Measurements from ENCODE around the gene CSTA. TPM values are rescaled to one million over a fixed set of nuclear protein-coding genes. Genes with fewer than 3 reads are reported as not detected.
A peak's percentile ranks its signal among the peaks of the same experiment; 100 is the strongest.

CSTA gene
- total and polyA plus RNA-seq, 2 of the 13 experiments (the other 11 are each of a cell fraction or from before 2014, with no cell fraction given), result 3.9 to 11.0 TPM

GRCh38 chr3:122382888-122383666, 58.0 kb downstream of the CSTA start, which contains the start of gene MIX23 (continued):
- TF ChIP-seq E2F5 (CRISPR knock-in tag; conservative IDR thresholded peaks at IDR 0.05) (no peak), ZNF20 (CRISPR knock-in tag; IDR thresholded peaks at IDR 0.05) (no peak), ZNF446 (CRISPR knock-in tag; IDR thresholded peaks at IDR 0.05) (no peak; the same call in 1 of the 2 replicates), ZKSCAN5 (CRISPR knock-in tag; IDR thresholded peaks at IDR 0.05) (no peak), RNF2 (conservative IDR thresholded peaks at IDR 0.05; ENCODE audit: low read depth) (peak; percentile 56; the same call in 1 of the 2 replicates), ZNF337 (CRISPR knock-in tag; IDR thresholded peaks at IDR 0.05; ENCODE audit: borderline replicate concordance, low read depth) (no peak), KAT7 (CRISPR knock-in tag; IDR thresholded peaks at IDR 0.05; ENCODE audit: borderline replicate concordance) (no peak), NAIF1 (CRISPR knock-in tag; IDR thresholded peaks at IDR 0.05; ENCODE audit: borderline replicate concordance) (no peak), ZNF674 (CRISPR knock-in tag; IDR thresholded peaks at IDR 0.05; ENCODE audit: low read depth) (no peak), NFATC3 (CRISPR knock-in tag; IDR thresholded peaks at IDR 0.05) (no peak), ZNF558 (CRISPR knock-in tag; IDR thresholded peaks at IDR 0.05; ENCODE audit: borderline replicate concordance) (peak; percentile 72; the same call in 1 of the 2 replicates), ZNF720 (CRISPR knock-in tag; IDR thresholded peaks at IDR 0.05) (no peak), HNRNPL (IDR thresholded peaks at IDR 0.05; ENCODE audit: low read depth, low read length) (no peak), ZNF709 (CRISPR knock-in tag; IDR thresholded peaks at IDR 0.05) (no peak), ATF4 (CRISPR knock-in tag; IDR thresholded peaks at IDR 0.05) (no peak), SMAD9 (CRISPR knock-in tag; IDR thresholded peaks at IDR 0.05) (no peak)
- TF ChIP-seq, protein P1, sequence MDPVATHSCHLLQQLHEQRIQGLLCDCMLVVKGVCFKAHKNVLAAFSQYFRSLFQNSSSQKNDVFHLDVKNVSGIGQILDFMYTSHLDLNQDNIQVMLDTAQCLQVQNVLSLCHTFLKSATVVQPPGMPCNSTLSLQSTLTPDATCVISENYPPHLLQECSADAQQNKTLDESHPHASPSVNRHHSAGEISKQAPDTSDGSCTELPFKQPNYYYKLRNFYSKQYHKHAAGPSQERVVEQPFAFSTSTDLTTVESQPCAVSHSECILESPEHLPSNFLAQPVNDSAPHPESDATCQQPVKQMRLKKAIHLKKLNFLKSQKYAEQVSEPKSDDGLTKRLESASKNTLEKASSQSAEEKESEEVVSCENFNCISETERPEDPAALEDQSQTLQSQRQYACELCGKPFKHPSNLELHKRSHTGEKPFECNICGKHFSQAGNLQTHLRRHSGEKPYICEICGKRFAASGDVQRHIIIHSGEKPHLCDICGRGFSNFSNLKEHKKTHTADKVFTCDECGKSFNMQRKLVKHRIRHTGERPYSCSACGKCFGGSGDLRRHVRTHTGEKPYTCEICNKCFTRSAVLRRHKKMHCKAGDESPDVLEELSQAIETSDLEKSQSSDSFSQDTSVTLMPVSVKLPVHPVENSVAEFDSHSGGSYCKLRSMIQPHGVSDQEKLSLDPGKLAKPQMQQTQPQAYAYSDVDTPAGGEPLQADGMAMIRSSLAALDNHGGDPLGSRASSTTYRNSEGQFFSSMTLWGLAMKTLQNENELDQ (CRISPR knock-in tag; IDR thresholded peaks at IDR 0.05; ENCODE audit: borderline replicate concordance), result no peak
- TF ChIP-seq, protein P2, sequence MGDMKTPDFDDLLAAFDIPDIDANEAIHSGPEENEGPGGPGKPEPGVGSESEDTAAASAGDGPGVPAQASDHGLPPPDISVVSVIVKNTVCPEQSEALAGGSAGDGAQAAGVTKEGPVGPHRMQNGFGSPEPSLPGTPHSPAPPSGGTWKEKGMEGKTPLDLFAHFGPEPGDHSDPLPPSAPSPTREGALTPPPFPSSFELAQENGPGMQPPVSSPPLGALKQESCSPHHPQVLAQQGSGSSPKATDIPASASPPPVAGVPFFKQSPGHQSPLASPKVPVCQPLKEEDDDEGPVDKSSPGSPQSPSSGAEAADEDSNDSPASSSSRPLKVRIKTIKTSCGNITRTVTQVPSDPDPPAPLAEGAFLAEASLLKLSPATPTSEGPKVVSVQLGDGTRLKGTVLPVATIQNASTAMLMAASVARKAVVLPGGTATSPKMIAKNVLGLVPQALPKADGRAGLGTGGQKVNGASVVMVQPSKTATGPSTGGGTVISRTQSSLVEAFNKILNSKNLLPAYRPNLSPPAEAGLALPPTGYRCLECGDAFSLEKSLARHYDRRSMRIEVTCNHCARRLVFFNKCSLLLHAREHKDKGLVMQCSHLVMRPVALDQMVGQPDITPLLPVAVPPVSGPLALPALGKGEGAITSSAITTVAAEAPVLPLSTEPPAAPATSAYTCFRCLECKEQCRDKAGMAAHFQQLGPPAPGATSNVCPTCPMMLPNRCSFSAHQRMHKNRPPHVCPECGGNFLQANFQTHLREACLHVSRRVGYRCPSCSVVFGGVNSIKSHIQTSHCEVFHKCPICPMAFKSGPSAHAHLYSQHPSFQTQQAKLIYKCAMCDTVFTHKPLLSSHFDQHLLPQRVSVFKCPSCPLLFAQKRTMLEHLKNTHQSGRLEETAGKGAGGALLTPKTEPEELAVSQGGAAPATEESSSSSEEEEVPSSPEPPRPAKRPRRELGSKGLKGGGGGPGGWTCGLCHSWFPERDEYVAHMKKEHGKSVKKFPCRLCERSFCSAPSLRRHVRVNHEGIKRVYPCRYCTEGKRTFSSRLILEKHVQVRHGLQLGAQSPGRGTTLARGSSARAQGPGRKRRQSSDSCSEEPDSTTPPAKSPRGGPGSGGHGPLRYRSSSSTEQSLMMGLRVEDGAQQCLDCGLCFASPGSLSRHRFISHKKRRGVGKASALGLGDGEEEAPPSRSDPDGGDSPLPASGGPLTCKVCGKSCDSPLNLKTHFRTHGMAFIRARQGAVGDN (CRISPR knock-in tag; IDR thresholded peaks at IDR 0.05), result peak; percentile 92
- TF ChIP-seq, protein P3, sequence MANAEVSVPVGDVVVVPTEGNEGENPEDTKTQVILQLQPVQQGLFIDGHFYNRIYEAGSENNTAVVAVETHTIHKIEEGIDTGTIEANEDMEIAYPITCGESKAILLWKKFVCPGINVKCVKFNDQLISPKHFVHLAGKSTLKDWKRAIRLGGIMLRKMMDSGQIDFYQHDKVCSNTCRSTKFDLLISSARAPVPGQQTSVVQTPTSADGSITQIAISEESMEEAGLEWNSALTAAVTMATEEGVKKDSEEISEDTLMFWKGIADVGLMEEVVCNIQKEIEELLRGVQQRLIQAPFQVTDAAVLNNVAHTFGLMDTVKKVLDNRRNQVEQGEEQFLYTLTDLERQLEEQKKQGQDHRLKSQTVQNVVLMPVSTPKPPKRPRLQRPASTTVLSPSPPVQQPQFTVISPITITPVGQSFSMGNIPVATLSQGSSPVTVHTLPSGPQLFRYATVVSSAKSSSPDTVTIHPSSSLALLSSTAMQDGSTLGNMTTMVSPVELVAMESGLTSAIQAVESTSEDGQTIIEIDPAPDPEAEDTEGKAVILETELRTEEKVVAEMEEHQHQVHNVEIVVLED (CRISPR knock-in tag; IDR thresholded peaks at IDR 0.05; ENCODE audit: borderline replicate concordance), result peak; percentile 58; the same call in 1 of the 2 replicates

Data from HepG2 (cell line).